SKM-1 (cell line): ENCODE measurements around the gene ANP32B.

ENCODE experiments used
- DNase-seq: peaks from one replicate; lab custom pipeline; 2025; ENCODE audit not compliant: unreplicated experiment; lab: John Stamatoyannopoulos, UW

Gene ANP32B

GRCh38 chr9:98057138-98057799, 74.1 kb downstream of the ANP32B start:
- no peak for DNase-seq

GRCh38 chr9:98062161-98062560, 79.0 kb downstream of the ANP32B start:
- DNase-seq: no peak

DNA sequence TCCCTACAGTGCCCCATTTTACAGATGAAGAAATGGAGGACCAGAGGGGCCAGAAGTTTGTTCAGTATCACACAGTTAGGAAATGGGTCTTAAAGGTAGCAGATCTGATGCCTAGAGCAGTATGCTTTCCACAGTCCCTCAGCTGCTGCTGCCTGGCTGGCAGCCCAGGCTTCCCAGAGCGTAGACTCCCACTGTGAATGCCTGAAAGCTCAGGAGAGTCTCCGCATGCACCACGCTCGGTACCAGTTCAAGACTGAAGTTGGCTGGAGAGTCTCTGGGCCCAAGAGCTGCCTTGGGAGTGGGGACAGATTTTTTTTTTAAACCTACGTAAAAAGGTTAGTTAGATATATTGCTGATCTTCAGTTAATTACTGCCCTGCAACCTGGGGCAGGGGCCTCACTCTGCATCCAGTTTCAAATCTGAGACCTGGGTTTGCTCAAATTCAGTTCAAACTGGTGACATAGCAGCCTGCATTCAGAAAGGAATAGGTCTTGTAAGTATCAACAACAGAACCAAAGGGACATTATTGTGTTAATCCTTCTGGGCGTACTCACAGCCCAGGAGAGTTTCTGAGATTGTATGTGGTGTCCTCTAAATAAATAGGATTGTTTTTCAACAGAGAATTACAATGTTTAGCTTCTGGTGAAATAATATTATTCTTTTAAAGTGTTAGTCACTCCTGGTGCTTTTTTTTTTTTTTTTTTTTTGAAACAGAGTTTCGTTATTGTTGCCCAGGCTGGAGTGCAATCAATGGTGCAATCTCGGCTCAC, 81.7 kb downstream of the ANP32B start:
- no peak for DNase-seq
